Peyer's patch (tissue), 4 donors: Measurements from ENCODE around the gene HELZ.

ENCODE experiments used
- POLR2A ChIP-seq, 2 donors: fragments of 450-650 bp; IDR thresholded peaks; one replicate each; pipeline ENCODE4 v1.5.1; 2017; ENCODE audit warnings: antibody characterized with exemption in 2 of 2, mild to moderate bottlenecking in 2 of 2, moderate library complexity in 2 of 2
- TF ChIP-seq, protein P1 (sequence below), 6 experiments: fragments of 450-650 bp in 4 of 6; fragments of 200-600 bp in 2 of 6; sonication (generic) in 1 of 6; IDR thresholded peaks; one replicate each; pipeline ENCODE4 v1.5.1; 2017 to 2019; ENCODE audit warnings: antibody characterized with exemption in 6 of 6, mild to moderate bottlenecking in 3 of 6, moderate library complexity in 1 of 6

- TF ChIP-seq, protein P1, sequence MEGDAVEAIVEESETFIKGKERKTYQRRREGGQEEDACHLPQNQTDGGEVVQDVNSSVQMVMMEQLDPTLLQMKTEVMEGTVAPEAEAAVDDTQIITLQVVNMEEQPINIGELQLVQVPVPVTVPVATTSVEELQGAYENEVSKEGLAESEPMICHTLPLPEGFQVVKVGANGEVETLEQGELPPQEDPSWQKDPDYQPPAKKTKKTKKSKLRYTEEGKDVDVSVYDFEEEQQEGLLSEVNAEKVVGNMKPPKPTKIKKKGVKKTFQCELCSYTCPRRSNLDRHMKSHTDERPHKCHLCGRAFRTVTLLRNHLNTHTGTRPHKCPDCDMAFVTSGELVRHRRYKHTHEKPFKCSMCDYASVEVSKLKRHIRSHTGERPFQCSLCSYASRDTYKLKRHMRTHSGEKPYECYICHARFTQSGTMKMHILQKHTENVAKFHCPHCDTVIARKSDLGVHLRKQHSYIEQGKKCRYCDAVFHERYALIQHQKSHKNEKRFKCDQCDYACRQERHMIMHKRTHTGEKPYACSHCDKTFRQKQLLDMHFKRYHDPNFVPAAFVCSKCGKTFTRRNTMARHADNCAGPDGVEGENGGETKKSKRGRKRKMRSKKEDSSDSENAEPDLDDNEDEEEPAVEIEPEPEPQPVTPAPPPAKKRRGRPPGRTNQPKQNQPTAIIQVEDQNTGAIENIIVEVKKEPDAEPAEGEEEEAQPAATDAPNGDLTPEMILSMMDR (IDR thresholded peaks at IDR 0.05), result no peak
- TF ChIP-seq POLR2A (IDR thresholded peaks at IDR 0.05), result no peak
These were observed 173.4 kb downstream of the HELZ start for GRCh38 chr17:67071595-67071994.
